CD4-positive, alpha-beta T cell treated with Interleukin-15 for 1 hour (primary cell): ENCODE measurements around the gene HAVCR1.

Experiments used
- DNase-seq: peaks from one replicate; pipeline ENCODE4 v3.0.0-alpha.2; 2020

Gene HAVCR1

GRCh38 chr5:156984064-156984463 is 74.9 kb downstream of the HAVCR1 start:
- DNase-seq: no peak

GRCh38 chr5:156981481-156981880 is 77.4 kb downstream of the HAVCR1 start:
- no peak for DNase-seq
